GM18505 (cell line): ENCODE measurements around the gene HEATR3.

Experiments
- ATAC-seq: cut with Tn5 transposase; IDR thresholded peaks from one replicate; pipeline ENCODE4 v1.9.1; 2021; ENCODE audit not compliant: unreplicated experiment
- POLR2A ChIP-seq: IDR thresholded peaks from 4 replicates; pipeline ENCODE4 v1.6.1; 2011; ENCODE audit warnings: borderline replicate concordance; ENCODE audit not compliant: insufficient read depth, insufficient read length; ENCODE audit errors: extremely low read depth

The HEATR3 gene

GRCh38 chr16:50133214-50133613 lies 67.4 kb downstream of the HEATR3 start:
- TF ChIP-seq POLR2A = no peak
- ATAC-seq = no peak

DNA sequence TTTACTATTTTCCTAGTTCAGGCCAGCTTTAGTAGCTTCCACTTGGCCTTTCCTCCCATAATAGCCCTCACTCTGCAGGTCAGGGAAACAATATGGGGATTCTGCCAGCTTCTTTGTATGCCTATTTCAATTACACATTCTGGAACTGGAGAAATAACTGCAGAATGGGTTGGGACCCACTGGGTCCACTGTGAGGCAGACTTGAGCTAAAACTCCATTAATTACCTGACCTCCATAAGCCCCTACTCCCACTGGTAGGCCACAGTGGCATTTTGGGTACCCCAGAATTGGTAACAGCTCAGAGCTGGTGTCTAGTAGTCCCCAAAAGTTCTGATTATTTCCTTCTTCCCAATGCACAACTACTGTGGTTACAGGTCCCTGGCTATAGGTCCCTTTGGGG lies 70.6 kb downstream of the HEATR3 start:
- TF ChIP-seq POLR2A = no peak
- no peak for ATAC-seq

- ATAC-seq = no peak
- no peak for TF ChIP-seq POLR2A
Measured at GRCh38 chr16:50137268-50137667, 71.5 kb downstream of the HEATR3 start.

DNA sequence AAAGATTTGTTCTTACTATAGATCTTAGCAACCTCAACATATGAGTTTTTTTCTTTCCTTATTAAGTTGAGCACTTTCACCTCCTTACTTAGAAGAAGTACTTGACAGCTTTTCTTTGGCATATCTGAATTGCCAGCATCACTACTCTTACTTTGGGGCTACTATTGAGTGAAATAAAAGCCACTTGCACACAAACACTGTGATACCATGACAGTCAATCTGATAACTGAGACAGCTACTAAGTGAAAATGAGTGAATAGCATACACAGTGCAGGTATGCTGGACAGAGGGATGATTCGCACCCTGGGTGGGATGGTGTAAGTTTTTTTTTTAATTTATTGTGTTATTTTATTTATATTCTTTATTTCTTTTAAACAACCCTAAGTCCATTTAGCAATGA lies 73.8 kb downstream of the HEATR3 start:
- TF ChIP-seq POLR2A = no peak
- no peak for ATAC-seq

- no peak for ATAC-seq
- no peak for TF ChIP-seq POLR2A
Measured at GRCh38 chr16:50144211-50144610, 78.4 kb downstream of the HEATR3 start.

DNA sequence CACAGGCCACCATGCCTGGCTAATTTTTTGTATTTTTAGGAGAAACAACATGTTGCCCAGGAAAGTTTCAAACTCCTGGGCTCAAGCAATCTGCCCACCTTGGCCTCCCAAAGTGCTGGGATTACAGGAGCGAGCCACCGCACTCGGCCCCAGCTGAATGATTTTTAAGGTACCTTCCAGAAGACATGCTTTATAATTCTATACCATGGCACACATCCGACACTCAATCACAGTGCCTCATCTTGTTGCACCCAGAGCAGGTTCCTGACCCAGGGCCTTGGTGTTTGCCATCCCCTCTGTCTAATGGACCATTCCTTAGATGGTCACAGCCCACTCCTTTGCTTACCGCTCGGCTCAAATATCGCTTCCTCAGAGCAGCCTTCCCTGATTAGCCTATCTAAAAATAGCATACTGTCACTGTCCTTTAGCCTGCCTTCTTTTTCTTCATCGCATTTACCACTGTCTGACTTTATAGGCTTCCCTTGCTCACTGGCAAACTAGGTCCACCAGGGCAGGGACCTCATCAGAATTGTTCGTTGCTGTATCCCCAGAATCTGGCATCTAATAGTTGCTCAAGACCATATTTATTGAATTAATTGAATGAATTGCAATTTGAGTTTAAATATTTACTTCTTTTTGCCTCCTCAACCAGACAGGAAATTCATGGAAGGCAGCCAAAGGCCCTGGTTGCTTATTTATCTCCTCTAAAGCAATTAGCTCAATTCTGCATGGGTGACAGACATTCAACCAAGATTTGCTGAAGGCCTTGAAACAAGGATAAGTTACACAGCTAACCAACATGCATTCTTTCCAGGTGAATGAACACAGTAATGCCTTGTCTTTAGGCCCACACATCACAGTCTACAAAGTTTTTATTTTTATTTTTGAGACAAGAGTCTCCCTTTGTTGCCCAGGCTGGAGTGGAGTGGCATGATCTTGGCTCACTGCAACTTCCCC lies 81.0 kb downstream of the HEATR3 start:
- ATAC-seq = no peak
- no peak for TF ChIP-seq POLR2A

GRCh38 chr16:50151322-50151721 lies 85.6 kb downstream of the HEATR3 start:
- TF ChIP-seq POLR2A = no peak
- no peak for ATAC-seq

DNA sequence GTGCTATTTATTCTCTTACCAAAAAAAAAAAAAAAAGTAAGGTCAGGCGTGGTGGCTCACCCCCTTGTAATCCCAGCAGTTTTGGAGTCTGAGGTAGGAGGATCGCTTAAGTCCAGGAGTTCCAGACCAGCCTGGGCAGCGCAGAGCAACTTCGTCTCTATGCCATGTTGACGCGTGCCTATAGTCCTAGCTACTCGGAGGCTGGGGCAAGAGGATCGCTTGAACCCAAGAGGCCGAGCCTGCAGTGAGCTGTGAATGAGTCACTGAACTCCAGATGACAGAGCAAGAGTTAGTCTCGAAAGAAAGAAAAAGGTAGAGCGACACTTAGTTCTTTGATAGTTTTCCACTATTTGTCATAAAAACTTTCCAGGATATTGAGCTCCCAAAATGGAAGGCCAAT lies 86.0 kb downstream of the HEATR3 start:
- TF ChIP-seq POLR2A = no peak
- no peak for ATAC-seq

- peak; percentile 40 for ATAC-seq
- TF ChIP-seq POLR2A = no peak
Measured at GRCh38 chr16:50152351-50152806, 86.6 kb downstream of the HEATR3 start.

DNA sequence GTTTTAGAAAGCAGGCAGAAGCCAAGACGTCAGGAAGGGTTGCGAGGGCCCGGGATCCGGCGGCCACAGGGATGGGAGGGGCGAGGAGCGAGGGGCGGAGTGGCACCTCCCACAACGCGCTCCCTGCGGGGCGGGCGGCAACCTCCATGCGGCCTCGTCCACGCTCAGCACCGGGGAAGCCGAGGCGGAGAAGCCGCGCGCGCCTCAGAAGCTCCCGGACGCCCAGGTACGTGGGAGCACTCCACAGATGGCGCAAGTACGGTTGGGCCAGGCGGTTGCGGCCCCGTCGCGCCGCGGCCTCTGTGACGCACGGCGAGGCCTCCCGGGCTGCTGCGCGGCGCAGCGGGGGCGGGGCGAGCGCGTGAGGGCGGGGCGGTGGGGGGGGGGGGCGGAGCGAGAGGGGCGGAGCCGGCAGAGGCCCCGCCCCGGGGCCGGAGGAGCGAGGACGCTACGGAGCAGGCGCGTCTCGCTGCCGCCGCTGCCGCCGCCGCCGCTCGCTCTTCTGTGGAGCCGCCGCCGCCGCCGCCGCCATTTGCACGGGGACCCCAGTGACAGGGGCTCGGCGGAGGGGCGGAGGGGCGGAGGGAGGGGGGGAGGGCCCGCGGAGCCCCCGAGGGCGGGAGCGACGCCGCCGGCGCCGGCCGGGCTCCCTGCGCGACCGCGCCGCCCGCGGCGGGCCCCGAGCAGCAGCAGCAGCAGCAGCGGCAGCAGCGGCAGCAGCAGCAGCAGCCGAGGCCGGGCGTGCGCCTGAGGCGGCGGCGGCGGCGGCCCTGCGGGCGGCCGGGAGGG lies 87.2 kb downstream of the HEATR3 start, which contains the start of gene TENT4B:
TENT4B (plus strand) TSS at position 500 of the 789 bp plus-strand sequence. CDS start 316 bp downstream, outside the sequence.
- peak; percentile 85 for TF ChIP-seq POLR2A
- peak; percentile 75 for ATAC-seq

DNA sequence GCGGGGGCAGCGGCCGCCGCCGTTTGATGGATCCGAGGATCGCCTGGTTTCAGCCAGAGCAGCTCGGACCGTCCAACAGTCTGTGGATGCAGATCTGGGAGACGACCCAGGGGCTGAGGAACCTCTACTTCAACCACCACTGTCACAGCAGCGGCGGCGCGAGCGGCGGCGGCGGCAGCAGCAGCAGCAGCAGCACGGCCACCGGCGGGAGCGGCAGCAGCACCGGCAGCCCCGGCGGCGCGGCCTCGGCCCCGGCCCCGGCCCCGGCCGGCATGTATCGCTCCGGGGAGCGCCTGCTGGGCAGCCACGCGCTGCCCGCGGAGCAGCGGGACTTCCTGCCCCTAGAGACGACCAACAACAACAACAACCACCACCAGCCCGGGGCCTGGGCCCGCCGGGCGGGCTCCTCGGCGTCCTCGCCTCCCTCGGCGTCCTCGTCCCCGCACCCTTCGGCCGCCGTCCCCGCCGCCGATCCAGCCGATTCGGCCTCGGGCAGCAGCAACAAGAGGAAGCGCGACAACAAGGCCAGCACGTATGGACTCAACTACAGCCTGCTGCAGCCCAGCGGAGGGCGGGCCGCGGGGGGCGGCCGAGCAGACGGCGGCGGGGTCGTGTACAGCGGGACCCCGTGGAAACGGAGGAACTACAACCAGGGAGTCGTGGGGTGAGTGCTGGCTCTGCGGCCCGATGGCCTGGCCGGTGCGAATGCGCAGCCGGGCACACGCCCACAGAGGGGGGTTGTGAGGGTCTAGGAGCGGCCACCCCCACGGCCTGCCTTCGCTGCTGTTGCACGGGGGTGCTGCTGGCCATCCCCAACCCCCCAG lies 88.0 kb downstream of the HEATR3 start:
- TF ChIP-seq POLR2A = no peak
- ATAC-seq = peak; percentile 20

DNA sequence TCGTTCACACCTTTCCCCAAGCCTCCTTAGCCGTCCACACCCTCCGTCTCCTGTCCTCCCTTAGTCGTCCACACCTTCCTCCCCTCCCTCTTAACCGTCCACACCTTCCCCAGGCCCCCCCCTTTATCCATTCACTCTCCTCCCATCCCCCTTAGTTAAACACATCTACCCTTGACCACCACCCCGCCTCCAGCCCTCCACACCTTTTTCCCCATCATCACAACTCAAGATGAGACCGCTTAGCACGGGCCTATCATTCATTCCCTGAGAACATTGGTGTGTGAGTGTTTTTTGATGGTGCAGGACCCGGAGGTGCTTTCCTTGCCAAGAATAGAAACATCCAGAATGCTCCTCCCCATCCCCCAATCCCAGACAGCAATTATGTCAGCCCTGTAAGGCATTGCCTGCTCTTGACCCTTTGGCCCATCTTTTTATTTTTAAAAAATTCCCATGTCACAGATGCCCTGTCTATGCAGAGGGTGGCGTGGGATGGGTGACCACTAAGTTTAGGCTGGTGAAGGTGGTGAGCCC lies 88.7 kb downstream of the HEATR3 start:
- TF ChIP-seq POLR2A = no peak

More for the DNA sequence above, 88.7 kb downstream of the HEATR3 start:
- ATAC-seq = no peak
